ENCODE measurements around the gene CDH23.

The CDH23 gene

DNA sequence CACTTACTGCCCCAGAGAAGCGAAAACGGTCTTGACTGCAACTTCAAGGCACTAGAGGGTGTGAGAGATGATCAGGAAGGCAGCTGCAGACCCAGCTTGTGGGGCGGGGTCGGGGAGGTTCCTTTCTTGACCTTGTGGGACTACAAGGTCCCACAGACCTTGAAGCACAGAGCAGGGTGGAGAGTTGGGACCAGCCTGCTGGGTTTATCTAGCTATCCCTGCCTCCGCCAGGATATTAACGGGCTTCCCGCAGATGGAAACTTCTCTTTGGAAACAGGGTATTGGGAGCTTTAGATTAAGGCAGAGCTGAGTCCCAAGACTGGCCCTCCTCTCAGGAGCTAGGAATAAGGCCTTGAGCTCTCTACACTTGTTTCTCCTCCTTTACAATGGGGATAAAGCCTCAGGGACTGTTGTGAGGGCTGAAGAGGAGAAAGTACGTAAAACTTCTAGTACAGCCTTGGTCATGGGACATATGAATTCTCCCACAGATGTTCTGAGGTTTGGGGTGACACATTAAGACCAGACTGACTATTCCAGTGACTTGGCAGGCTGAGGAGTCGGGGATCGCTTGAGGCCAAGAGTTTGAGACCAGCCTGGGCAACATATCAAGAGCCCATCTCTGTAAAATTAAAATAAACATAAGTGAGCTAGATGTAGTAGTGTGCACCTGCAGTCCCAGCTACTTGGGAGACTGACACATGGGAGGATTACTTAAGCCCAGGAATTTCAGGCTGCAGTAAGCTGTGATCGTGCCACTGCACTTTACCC lies 153.2 kb downstream of the CDH23 start:
- TF ChIP-seq, protein P1, sequence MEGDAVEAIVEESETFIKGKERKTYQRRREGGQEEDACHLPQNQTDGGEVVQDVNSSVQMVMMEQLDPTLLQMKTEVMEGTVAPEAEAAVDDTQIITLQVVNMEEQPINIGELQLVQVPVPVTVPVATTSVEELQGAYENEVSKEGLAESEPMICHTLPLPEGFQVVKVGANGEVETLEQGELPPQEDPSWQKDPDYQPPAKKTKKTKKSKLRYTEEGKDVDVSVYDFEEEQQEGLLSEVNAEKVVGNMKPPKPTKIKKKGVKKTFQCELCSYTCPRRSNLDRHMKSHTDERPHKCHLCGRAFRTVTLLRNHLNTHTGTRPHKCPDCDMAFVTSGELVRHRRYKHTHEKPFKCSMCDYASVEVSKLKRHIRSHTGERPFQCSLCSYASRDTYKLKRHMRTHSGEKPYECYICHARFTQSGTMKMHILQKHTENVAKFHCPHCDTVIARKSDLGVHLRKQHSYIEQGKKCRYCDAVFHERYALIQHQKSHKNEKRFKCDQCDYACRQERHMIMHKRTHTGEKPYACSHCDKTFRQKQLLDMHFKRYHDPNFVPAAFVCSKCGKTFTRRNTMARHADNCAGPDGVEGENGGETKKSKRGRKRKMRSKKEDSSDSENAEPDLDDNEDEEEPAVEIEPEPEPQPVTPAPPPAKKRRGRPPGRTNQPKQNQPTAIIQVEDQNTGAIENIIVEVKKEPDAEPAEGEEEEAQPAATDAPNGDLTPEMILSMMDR (IDR thresholded peaks at IDR 0.05): no peak
- Histone ChIP-seq H3K27ac (no peak overlapping the region), H3K4me1 (ENCODE audit: control insufficient read depth in 1 of 2, insufficient read depth in 1 of 2, low read depth in 1 of 2, low read length in 1 of 2) (no peaks in the 10 kb centered on the region), H3K4me3 (ENCODE audit: low read depth in 1 of 2, low read length in 1 of 2) (no peak overlapping the region), H3K9me3 (no peaks in the 10 kb centered on the region), H3K27me3 (no peaks in the 10 kb centered on the region), H3K36me3 (no peaks in the 10 kb centered on the region)

DNA sequence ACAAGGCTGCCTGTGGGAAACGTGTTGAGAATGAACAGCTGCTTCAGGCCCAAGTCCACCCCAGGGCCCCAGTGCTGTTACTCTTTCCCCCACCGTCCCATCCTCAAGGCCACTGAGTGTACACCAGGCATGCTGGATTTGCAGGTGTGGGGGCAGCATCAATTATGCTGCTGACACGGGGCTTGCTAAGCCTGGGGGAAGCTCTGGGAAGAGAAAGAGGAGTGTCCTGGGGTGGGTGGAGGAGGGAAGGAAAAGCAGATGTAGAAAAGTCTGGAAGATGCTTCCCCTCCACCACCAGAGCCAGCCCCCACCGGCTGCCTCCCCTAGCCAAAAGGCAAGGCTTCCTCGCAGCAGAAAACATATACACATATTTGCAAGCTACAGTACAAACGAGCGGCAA lies 153.9 kb downstream of the CDH23 start:
- no peak overlapping the region for H3K4me3 ChIP-seq (ENCODE audit: low read depth in 1 of 2, low read length in 1 of 2)
- no peaks in the 10 kb centered on the region for H3K4me1 ChIP-seq (ENCODE audit: control insufficient read depth in 1 of 2, insufficient read depth in 1 of 2, low read depth in 1 of 2, low read length in 1 of 2)
- H3K27ac ChIP-seq: no peak overlapping the region
- H3K27me3 ChIP-seq: no peaks in the 10 kb centered on the region
- no peaks in the 10 kb centered on the region for H3K36me3 ChIP-seq
- TF ChIP-seq, protein P1 (IDR thresholded peaks at IDR 0.05): no peak
- no peaks in the 10 kb centered on the region for H3K9me3 ChIP-seq

DNA sequence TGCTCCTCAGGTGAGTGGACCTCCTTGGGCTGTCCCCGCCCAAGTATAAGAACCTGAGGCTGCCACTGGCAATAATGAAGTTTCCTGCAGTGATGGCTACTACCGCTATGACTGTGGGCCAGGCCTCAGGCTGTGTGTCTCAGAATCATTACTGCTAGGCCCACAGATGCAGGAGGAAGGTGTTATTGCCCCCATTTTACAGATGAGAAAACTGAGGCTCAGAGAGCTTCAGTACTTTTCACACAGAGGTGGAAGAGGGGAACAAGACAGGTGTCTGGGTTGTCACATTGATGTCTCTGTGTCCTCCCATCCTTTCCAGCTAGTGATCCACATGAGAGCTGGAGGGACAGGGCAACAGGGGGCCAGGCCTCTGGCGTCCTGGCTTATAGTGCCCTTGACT lies 155.2 kb downstream of the CDH23 start:
- H3K27ac ChIP-seq: no peak overlapping the region
- no peaks in the 10 kb centered on the region for H3K27me3 ChIP-seq
- H3K9me3 ChIP-seq: no peaks in the 10 kb centered on the region
- TF ChIP-seq, protein P1 (IDR thresholded peaks at IDR 0.05): no peak
- no peaks in the 10 kb centered on the region for H3K4me1 ChIP-seq (ENCODE audit: control insufficient read depth in 1 of 2, insufficient read depth in 1 of 2, low read depth in 1 of 2, low read length in 1 of 2)
- H3K4me3 ChIP-seq (ENCODE audit: low read depth in 1 of 2, low read length in 1 of 2): no peak overlapping the region
- no peaks in the 10 kb centered on the region for H3K36me3 ChIP-seq

DNA sequence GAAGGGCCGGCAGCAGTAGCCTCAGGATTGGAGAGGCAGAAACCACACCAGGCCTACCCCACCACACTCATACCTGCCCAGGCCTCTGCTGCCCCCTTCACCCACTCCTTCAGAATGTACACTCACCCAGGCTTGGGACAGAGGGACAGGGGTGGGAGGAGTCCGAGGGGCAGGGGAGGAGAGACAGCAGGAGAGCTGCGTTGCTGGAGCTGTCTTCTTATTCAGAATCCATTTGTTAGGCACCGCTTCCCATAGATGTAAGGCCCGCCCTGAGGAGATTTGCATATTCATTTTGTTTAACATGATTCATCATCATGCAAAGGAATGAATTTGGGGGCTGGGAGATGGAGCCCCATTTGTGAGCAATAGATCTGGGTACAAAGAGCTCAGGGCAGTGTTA lies 156.7 kb downstream of the CDH23 start:
- H3K4me3 ChIP-seq (ENCODE audit: low read depth in 1 of 2, low read length in 1 of 2): no peak overlapping the region
- no peaks in the 10 kb centered on the region for H3K4me1 ChIP-seq (ENCODE audit: control insufficient read depth in 1 of 2, insufficient read depth in 1 of 2, low read depth in 1 of 2, low read length in 1 of 2)
- no peak overlapping the region for H3K27ac ChIP-seq
- no peaks in the 10 kb centered on the region for H3K9me3 ChIP-seq
- no peaks in the 10 kb centered on the region for H3K36me3 ChIP-seq
- no peaks in the 10 kb centered on the region for H3K27me3 ChIP-seq
- TF ChIP-seq, protein P1 (IDR thresholded peaks at IDR 0.05): no peak

DNA sequence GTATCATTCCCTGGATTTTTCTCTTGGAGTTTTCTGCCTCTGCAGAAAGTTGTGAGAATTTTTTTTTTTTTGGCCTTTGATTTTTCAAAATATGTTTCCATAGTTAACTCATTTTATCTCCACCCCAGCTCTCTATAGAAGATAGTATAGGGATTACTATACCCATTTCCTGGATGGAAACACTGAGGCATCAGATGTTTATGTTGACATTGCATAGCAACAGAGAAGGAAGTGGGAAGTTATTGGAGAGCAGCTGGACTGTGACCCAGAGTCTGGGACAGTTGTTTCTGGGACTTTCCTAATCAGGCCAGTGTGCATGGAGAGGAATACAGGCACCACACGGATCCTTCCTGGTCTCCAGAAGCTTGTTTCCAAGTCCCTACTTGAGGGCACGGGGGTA lies 158.0 kb downstream of the CDH23 start:
- Histone ChIP-seq H3K9me3 (no peaks in the 10 kb centered on the region), H3K36me3 (no peaks in the 10 kb centered on the region), H3K27me3 (no peaks in the 10 kb centered on the region), H3K4me3 (ENCODE audit: low read depth in 1 of 2, low read length in 1 of 2) (no peak overlapping the region), H3K4me1 (ENCODE audit: control insufficient read depth in 1 of 2, insufficient read depth in 1 of 2, low read depth in 1 of 2, low read length in 1 of 2) (no peaks in the 10 kb centered on the region), H3K27ac (no peak overlapping the region)
- TF ChIP-seq, protein P1 (IDR thresholded peaks at IDR 0.05): no peak

All from neutrophil (primary cell).